Transverse colon (tissue), 4 donors: ENCODE data around the gene LAPTM5. TPM values are rescaled to one million over a fixed set of nuclear protein-coding genes. Genes with fewer than 3 reads are reported as not detected.

ENCODE experiments used
- DNase-seq: peaks from one replicate; pipeline ENCODE4 v3.0.0-alpha.2; 2019
- H3K27ac ChIP-seq, 4 donors: fragments of 200-600 bp; sonication (generic); 2 replicates each; pipeline ENCODE4 v1.5.1; 2016 to 2018; ENCODE audit warnings: inconsistent platforms in 4 of 4
- H3K27me3 ChIP-seq: fragments of 200-600 bp; sonication (generic); 2 replicates; pipeline ENCODE4 v1.5.1; 2017; ENCODE audit warnings: inconsistent platforms
- H3K36me3 ChIP-seq, 4 donors: fragments of 200-600 bp; sonication (generic); 2 replicates each; pipeline ENCODE4 v1.5.1; 2017 to 2019; ENCODE audit warnings: inconsistent platforms in 4 of 4
- H3K4me1 ChIP-seq, 4 donors: fragments of 200-600 bp; sonication (generic); 2 replicates each; pipeline ENCODE4 v1.5.1; 2017 to 2020; ENCODE audit warnings: inconsistent platforms in 4 of 4
- H3K4me3 ChIP-seq, 4 donors: fragments of 200-600 bp; sonication (generic); 1 replicate in 1 of 4; 2 replicates in 3 of 4; pipeline versions ENCODE4 v1.5.1 to v1.6.1; 2017 to 2019; ENCODE audit warnings: inconsistent platforms in 4 of 4
- H3K9me3 ChIP-seq, 2 donors: fragments of 200-600 bp; sonication (generic); 2 replicates each; pipeline ENCODE4 v1.5.1; 2017 to 2019; ENCODE audit warnings: inconsistent platforms in 2 of 2
- CTCF ChIP-seq, 5 experiments: fragments of 200-600 bp in 3 of 5; fragments of 450-650 bp in 2 of 5; sonication (generic) in 3 of 5; IDR thresholded peaks; 1 replicate in 2 of 5; 2 replicates in 3 of 5; pipeline ENCODE4 v1.5.1; 2016 to 2017; ENCODE audit warnings: antibody characterized with exemption in 5 of 5, inconsistent platforms in 3 of 5, mild to moderate bottlenecking in 2 of 5, moderate library complexity in 1 of 5
- EP300 ChIP-seq: sonication (generic); formaldehyde crosslinking; IDR thresholded peaks from one replicate; pipeline ENCODE4 v1.6.1; 2017; ENCODE audit warnings: antibody characterized with exemption, low read depth
- POLR2A ChIP-seq: fragments of 450-650 bp; IDR thresholded peaks from one replicate; pipeline ENCODE4 v1.6.1; 2016; ENCODE audit warnings: antibody characterized with exemption, mild to moderate bottlenecking, moderate library complexity
- POLR2AphosphoS5 ChIP-seq, 3 donors: sonication (generic); formaldehyde crosslinking; IDR thresholded peaks; one replicate each; pipeline ENCODE4 v1.6.1; 2016; ENCODE audit warnings: antibody characterized with exemption in 3 of 3
- WGBS, 2 donors: methylation state at CpG; one replicate each; pipeline ENCODE4 v1.1.5; 2018; ENCODE audit warnings: low coverage in 1 of 2; 5-methylcytosine and 5-hydroxymethylcytosine counted together
- in situ Hi-C, 4 donors: fragments of 200-750 bp; cut with MboI; loops; one replicate each; pipeline versions ENCODE4 v1.15.0 to v1.15.1; 2017; ENCODE audit warnings: low sequenced_read_pairs in 3 of 4, low pct_ligation_motif_present in 1 of 4, low pct_unique_long_range_greater_than_20kb in 1 of 4
- intact Hi-C: fragments of 100-400 bp; cut with DNase I; formaldehyde crosslinking; loops from one replicate; pipeline ENCODE4 v1.15.1; 2023; ENCODE audit warnings: low total_unique reads
- total RNA-seq, 4 donors: library from RNA; depleted of rRNA; stranded (reverse); fragments of >200 nt; gene quantifications; one replicate each; pipeline ENCODE4 v1.1.0, GENCODE V29; 2016

Gene LAPTM5
- total RNA-seq, 4 donors from 2014 or later: 5.2 to 66.6 (median 34.5) TPM

- intact Hi-C loops: no loop called here
- Histone ChIP-seq H3K27me3 (no peaks in the 10 kb centered on the region), H3K4me3 (no peak overlapping the region), H3K27ac (peak overlapping the region in 1 of 4 donors; percentile 65), H3K4me1 (peaks cover 0 to 13% (median 0%) of the 10 kb centered on the region in 4 donors), H3K9me3 (no peaks in the 10 kb centered on the region), H3K36me3 (no peaks in the 10 kb centered on the region)
- TF ChIP-seq POLR2AphosphoS5 (IDR thresholded peaks at IDR 0.05): peak in 1 of 3 donors; percentile 10
- no peak for TF ChIP-seq EP300
- WGBS, 2 donors: 43% methylated on average over 5 of the region's 5 CpGs; no CpG with 5 or more reads in 1 of the 2 donors
- in situ Hi-C loops: loop anchor here in 1 of 4 donors (25.0 kb wide), 1 partner anchor 1457 kb away; the partner anchor contains the start of genes MECR and PTPRU
- DNase-seq: no peak
These were observed 63.8 kb downstream of the LAPTM5 start for GRCh38 chr1:30693822-30694221.

GRCh38 chr1:30693366-30693765 lies 64.2 kb downstream of the LAPTM5 start:
- in situ Hi-C loops: loop anchor here in 1 of 4 donors (25.0 kb wide), 1 partner anchor 1456 kb away; the partner anchor contains the start of genes MECR and PTPRU

GRCh38 chr1:30692948-30693301 lies 64.6 kb downstream of the LAPTM5 start:
- Histone ChIP-seq H3K36me3 (no peaks in the 10 kb centered on the region), H3K9me3 (no peaks in the 10 kb centered on the region), H3K27me3 (no peaks in the 10 kb centered on the region), H3K4me3 (no peak overlapping the region), H3K27ac (no peak overlapping the region), H3K4me1 (peaks cover 0 to 13% (median 0%) of the 10 kb centered on the region in 4 donors)
- TF ChIP-seq POLR2AphosphoS5 (IDR thresholded peaks at IDR 0.05): no peak
- TF ChIP-seq CTCF (IDR thresholded peaks at IDR 0.05): no peak
- no peak for TF ChIP-seq POLR2A
- TF ChIP-seq EP300: no peak
- in situ Hi-C loops: loop anchor here in 1 of 4 donors (25.0 kb wide), 1 partner anchor 1456 kb away; the partner anchor contains the start of genes MECR and PTPRU
- 79% methylated on average over 7 of the region's 7 CpGs; no CpG with 5 or more reads in 1 of the 2 donors for WGBS, 2 donors
- no peak for DNase-seq
- intact Hi-C loops: no loop called here

More at GRCh38 chr1:30693366-30693765, 64.2 kb downstream of the LAPTM5 start:
- H3K9me3 ChIP-seq: no peaks in the 10 kb centered on the region
- no peaks in the 10 kb centered on the region for H3K36me3 ChIP-seq
- peak overlapping the region in 1 of 4 donors; percentile 55 for H3K27ac ChIP-seq
- intact Hi-C loops: no loop called here
- TF ChIP-seq CTCF (IDR thresholded peaks at IDR 0.05): no peak
- no peak for TF ChIP-seq POLR2AphosphoS5 (IDR thresholded peaks at IDR 0.05)
- TF ChIP-seq EP300: no peak
- TF ChIP-seq POLR2A: no peak
- DNase-seq: no peak
- peaks cover 0 to 13% (median 0%) of the 10 kb centered on the region in 4 donors for H3K4me1 ChIP-seq
- no peaks in the 10 kb centered on the region for H3K27me3 ChIP-seq
- WGBS, 2 donors: 60% methylated on average over 2 of the region's 3 CpGs; no CpG with 5 or more reads in 1 of the 2 donors
- H3K4me3 ChIP-seq: no peak overlapping the region

- 89% methylated on average over 7 of the region's 7 CpGs; no CpG with 5 or more reads in 1 of the 2 donors for WGBS, 2 donors
- Histone ChIP-seq H3K36me3 (no peaks in the 10 kb centered on the region), H3K4me1 (peaks cover 0 to 13% (median 0%) of the 10 kb centered on the region in 4 donors), H3K27ac (no peak overlapping the region), H3K9me3 (no peaks in the 10 kb centered on the region), H3K4me3 (no peak overlapping the region), H3K27me3 (no peaks in the 10 kb centered on the region)
- intact Hi-C loops (no loop called here), in situ Hi-C loops (loop anchor here in 1 of 4 donors (25.0 kb wide), 1 partner anchor 1455 kb away; the partner anchor contains the start of genes MECR and PTPRU)
- DNase-seq: no peak
- TF ChIP-seq POLR2A (no peak), EP300 (no peak)
These were observed 65.2 kb downstream of the LAPTM5 start for GRCh38 chr1:30692201-30692947.

- Histone ChIP-seq H3K27ac (no peak overlapping the region), H3K9me3 (no peaks in the 10 kb centered on the region), H3K4me1 (peaks cover 0 to 11% (median 0%) of the 10 kb centered on the region in 4 donors), H3K4me3 (no peak overlapping the region), H3K36me3 (no peaks in the 10 kb centered on the region), H3K27me3 (peaks cover 4% of the 10 kb centered on the region)
- intact Hi-C loops: no loop called here
- no peak for DNase-seq
- TF ChIP-seq POLR2A (no peak), CTCF (IDR thresholded peaks at IDR 0.05) (no peak), EP300 (no peak), POLR2AphosphoS5 (IDR thresholded peaks at IDR 0.05) (no peak)
- WGBS, 2 donors: 55% methylated on average over 5 of the region's 5 CpGs; no CpG with 5 or more reads in 1 of the 2 donors
- in situ Hi-C loops: loop anchor here in 1 of 4 donors (25.0 kb wide), 1 partner anchor 1454 kb away; the partner anchor contains the start of genes MECR and PTPRU
These were observed 66.1 kb downstream of the LAPTM5 start for GRCh38 chr1:30691480-30691879.
